Uterus (tissue), 4 donors: Measurements from ENCODE around the gene USP46. TPM values are rescaled to one million over a fixed set of nuclear protein-coding genes. Genes with fewer than 3 reads are reported as not detected.

ENCODE experiments used
- DNase-seq, 2 donors: peaks; one replicate each; pipeline ENCODE4 v3.0.0-alpha.2; 2019 to 2020
- H3K27ac ChIP-seq, 2 donors: fragments of 200-600 bp; sonication (generic); 1 replicate in 1 of 2; 2 replicates in 1 of 2; pipeline ENCODE4 v1.5.1; 2016 to 2018
- H3K27me3 ChIP-seq, 2 donors: fragments of 200-600 bp; sonication (generic); one replicate each; pipeline ENCODE4 v1.5.1; 2018 to 2019; ENCODE audit warnings: control low read depth in 1 of 2
- H3K36me3 ChIP-seq, 2 donors: fragments of 200-600 bp; sonication (generic); one replicate each; pipeline ENCODE4 v1.5.1; 2019; ENCODE audit warnings: control low read depth in 1 of 2
- H3K4me1 ChIP-seq, 2 donors: fragments of 200-600 bp; sonication (generic); one replicate each; pipeline ENCODE4 v1.5.1; 2018 to 2019; ENCODE audit warnings: control low read depth in 1 of 2
- H3K4me3 ChIP-seq, 2 donors: fragments of 200-600 bp; sonication (generic); 1 replicate in 1 of 2; 2 replicates in 1 of 2; pipeline ENCODE4 v1.5.1; 2018 to 2019; ENCODE audit warnings: mild to moderate bottlenecking in 1 of 2
- H3K9me3 ChIP-seq, 2 donors: fragments of 200-600 bp; sonication (generic); one replicate each; pipeline ENCODE4 v1.5.1; 2019; ENCODE audit warnings: control low read depth in 1 of 2
- CTCF ChIP-seq, 4 experiments: fragments of 200-600 bp in 2 of 4; fragments of 450-650 bp in 2 of 4; sonication (generic) in 2 of 4; IDR thresholded peaks; one replicate each; pipeline ENCODE4 v1.5.1; 2016 to 2019; ENCODE audit warnings: antibody characterized with exemption in 4 of 4, mild to moderate bottlenecking in 2 of 4, moderate library complexity in 1 of 4
- POLR2A ChIP-seq, 2 donors: fragments of 450-650 bp; IDR thresholded peaks; one replicate each; pipeline ENCODE4 v1.6.1; 2016; ENCODE audit warnings: antibody characterized with exemption in 2 of 2, mild to moderate bottlenecking in 1 of 2, moderate library complexity in 1 of 2
- intact Hi-C: fragments of 100-400 bp; cut with DNase I; formaldehyde crosslinking; loops from one replicate; pipeline ENCODE4 v1.15.1; 2023; ENCODE audit warnings: low total_unique reads
- total RNA-seq, 4 donors: library from RNA; depleted of rRNA in 3 of 4; stranded (reverse); fragments of >200 nt in 3 of 4; gene quantifications; one replicate each; pipeline versions ENCODE4 v1.1.0 to v1.2.4, GENCODE V29; 2014 to 2023
- donor health status: DM: yes; HTN: yes; CAD: no.

The USP46 gene
- total RNA-seq, 4 donors from 2014 or later, result 0.51 to 33.5 (median 16.5) TPM

GRCh38 chr4:52646741-52647140 lies 12.4 kb downstream of the USP46 start:
- no peak for DNase-seq
- Histone ChIP-seq H3K4me1 (peaks cover 3 to 4% of the 10 kb centered on the region in 2 donors), H3K27me3 (no peaks in the 10 kb centered on the region), H3K27ac (no peak overlapping the region), H3K36me3 (no peaks in the 10 kb centered on the region), H3K9me3 (no peaks in the 10 kb centered on the region), H3K4me3 (no peak overlapping the region)
- TF ChIP-seq CTCF (IDR thresholded peaks at IDR 0.05) (no peak), POLR2A (IDR thresholded peaks at IDR 0.05) (no peak)
- intact Hi-C loops, result no loop called here

GRCh38 chr4:52646096-52646495 lies 13.0 kb downstream of the USP46 start:
- TF ChIP-seq CTCF (IDR thresholded peaks at IDR 0.05), result no peak
- no peak for TF ChIP-seq POLR2A (IDR thresholded peaks at IDR 0.05)
- intact Hi-C loops, result no loop called here
- H3K27ac ChIP-seq, result no peak overlapping the region
- H3K36me3 ChIP-seq, result no peaks in the 10 kb centered on the region
- no peak for DNase-seq
- no peaks in the 10 kb centered on the region for H3K27me3 ChIP-seq
- H3K4me3 ChIP-seq, result no peak overlapping the region
- peaks cover 4 to 8% of the 10 kb centered on the region in 2 donors for H3K4me1 ChIP-seq
- H3K9me3 ChIP-seq, result no peaks in the 10 kb centered on the region

- no peak for TF ChIP-seq CTCF (IDR thresholded peaks at IDR 0.05)
- no peak for TF ChIP-seq POLR2A (IDR thresholded peaks at IDR 0.05)
- H3K36me3 ChIP-seq, result no peaks in the 10 kb centered on the region
- intact Hi-C loops, result no loop called here
- no peak overlapping the region for H3K4me3 ChIP-seq
- DNase-seq, result no peak
- H3K27ac ChIP-seq, result no peak overlapping the region
- H3K4me1 ChIP-seq, result peaks cover 4 to 8% of the 10 kb centered on the region in 2 donors
- no peaks in the 10 kb centered on the region for H3K9me3 ChIP-seq
- no peaks in the 10 kb centered on the region for H3K27me3 ChIP-seq
Observed at GRCh38 chr4:52645300-52645699, 13.8 kb downstream of the USP46 start.

GRCh38 chr4:52643785-52644244 lies 15.3 kb downstream of the USP46 start:
- H3K4me3 ChIP-seq, result no peak overlapping the region
- H3K27me3 ChIP-seq, result no peaks in the 10 kb centered on the region
- H3K9me3 ChIP-seq, result no peaks in the 10 kb centered on the region
- intact Hi-C loops, result no loop called here
- H3K4me1 ChIP-seq, result peaks cover 4 to 8% of the 10 kb centered on the region in 2 donors
- H3K27ac ChIP-seq, result no peak overlapping the region
- TF ChIP-seq POLR2A (IDR thresholded peaks at IDR 0.05) (no peak), CTCF (IDR thresholded peaks at IDR 0.05) (no peak)
- DNase-seq, result peak; percentile 47 to 58
- H3K36me3 ChIP-seq, result no peaks in the 10 kb centered on the region

GRCh38 chr4:52643190-52643589 lies 15.9 kb downstream of the USP46 start:
- intact Hi-C loops, result no loop called here
- Histone ChIP-seq H3K4me1 (peaks cover 4 to 8% of the 10 kb centered on the region in 2 donors), H3K9me3 (no peaks in the 10 kb centered on the region), H3K27me3 (no peaks in the 10 kb centered on the region), H3K36me3 (no peaks in the 10 kb centered on the region), H3K4me3 (no peak overlapping the region), H3K27ac (no peak overlapping the region)
- DNase-seq, result no peak
- TF ChIP-seq POLR2A (IDR thresholded peaks at IDR 0.05) (no peak), CTCF (IDR thresholded peaks at IDR 0.05) (no peak)
